Stimulated activated CD8-positive, alpha-beta memory T cell treated with anti-CD3 and anti-CD28 coated beads, Interleukin-15, amount 100 ng/mL, for 1 hour (primary cell): ENCODE results near the gene AXIN2.
"Not testable (repeated sequence)": the region's sequence is repeated elsewhere in the genome, so short reads cannot be mapped to it uniquely, and the experiment has no call there.

Experiments
- DNase-seq: peaks from one replicate; pipeline ENCODE4 v3.0.0-alpha.2; 2020; ENCODE audit warnings: low read depth

The AXIN2 gene

DNA sequence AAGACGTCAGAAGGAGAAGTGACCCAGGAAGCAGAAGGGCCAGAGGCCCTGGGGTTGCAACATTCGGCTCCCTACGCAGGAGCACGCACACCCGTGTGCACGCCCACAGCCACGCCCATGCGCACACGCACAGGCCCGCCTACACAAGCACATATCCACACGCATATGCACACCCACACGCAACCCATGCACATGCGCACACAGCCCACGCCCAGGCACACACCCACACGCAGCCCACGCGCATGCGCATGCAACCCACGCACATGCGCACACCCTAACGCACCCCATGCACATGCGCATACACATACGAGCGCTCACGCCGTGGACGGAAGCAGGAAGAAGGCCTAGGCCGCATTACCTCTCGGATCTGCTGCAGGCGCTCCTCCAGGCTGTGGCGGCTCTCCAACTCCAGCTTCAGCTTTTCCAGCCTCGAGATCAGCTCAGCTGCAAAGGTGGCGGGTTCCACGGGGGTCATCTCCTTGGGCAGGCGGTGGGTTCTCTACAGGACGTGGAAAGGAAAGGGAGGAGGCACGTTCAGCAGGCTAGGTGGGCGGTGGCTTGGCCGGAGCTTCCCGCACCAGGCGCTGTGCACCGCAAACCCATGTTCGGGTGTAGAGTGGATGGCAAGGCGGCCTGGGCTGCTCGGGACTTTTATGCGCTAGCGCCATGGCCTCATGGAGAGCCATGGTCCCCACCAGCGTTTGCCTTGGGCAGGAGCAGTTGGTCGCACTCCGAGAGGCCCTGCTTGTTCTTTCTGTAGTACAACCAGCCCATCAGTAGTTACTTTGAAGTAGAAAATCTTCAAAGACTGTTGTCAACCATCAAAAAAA is 23.4 kb downstream of the AXIN2 start:
- DNase-seq, result no peak

DNA sequence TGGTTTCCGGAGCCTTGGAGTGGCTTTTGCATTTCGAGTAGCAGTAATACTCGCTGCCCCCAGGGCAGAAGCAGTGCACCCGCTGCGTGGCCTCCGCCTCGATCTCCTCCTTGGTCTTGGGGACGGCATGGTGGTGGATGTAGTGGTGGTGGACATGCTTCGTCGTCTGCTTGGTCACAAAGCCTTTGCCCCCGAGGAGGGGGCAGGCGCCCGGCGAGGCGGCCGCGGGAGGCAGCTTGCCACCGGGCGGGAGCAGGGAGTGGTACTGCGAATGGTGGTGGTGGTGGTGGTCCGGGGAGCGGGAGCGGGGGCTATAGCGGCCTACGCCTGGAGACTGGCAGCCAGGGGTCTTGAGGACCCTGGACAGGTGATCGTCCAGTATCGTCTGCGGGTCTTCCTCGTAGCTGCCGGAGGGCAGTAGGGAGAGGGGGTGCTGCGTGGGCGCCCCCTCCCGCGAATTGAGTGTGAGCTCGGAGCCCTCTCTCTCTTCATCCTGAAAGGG is 24.1 kb downstream of the AXIN2 start:
- DNase-seq, result no peak

DNA sequence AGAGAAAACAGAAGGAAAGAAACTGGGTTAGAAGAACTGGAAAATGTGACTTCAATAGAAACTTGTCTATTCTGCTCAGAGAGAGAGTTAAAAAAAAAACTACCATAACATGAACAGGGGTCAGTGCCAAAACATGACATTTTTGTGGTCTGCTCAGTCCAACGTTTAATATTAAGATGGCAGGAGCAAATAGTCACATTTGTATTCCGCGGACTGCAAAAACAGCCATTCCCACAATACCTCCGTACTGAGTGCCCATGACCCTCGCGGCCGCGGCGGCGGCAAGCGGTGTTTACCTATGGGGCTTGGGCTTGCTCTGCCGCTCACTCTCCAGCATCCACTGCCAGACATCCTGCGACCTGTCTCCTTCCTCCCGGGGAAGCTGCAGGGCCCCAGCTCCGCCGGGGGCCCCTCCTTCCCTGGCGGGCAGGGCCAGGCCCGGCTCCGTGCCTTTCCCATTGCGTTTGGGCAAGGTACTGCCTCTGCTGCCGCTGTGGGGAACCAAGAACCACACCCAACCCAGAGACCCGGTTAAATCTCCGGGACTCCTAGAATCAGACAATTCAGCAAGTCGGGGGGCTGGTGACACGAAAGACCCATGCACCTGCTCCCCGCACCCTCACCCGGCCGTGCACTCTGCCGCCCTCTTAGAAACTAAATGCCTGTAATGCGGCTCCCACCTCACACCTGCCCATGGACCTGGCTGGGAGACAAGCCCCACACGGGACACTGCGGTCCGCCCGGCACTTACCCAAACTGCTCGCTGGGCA is 24.7 kb downstream of the AXIN2 start:
- DNase-seq, result no peak

DNA sequence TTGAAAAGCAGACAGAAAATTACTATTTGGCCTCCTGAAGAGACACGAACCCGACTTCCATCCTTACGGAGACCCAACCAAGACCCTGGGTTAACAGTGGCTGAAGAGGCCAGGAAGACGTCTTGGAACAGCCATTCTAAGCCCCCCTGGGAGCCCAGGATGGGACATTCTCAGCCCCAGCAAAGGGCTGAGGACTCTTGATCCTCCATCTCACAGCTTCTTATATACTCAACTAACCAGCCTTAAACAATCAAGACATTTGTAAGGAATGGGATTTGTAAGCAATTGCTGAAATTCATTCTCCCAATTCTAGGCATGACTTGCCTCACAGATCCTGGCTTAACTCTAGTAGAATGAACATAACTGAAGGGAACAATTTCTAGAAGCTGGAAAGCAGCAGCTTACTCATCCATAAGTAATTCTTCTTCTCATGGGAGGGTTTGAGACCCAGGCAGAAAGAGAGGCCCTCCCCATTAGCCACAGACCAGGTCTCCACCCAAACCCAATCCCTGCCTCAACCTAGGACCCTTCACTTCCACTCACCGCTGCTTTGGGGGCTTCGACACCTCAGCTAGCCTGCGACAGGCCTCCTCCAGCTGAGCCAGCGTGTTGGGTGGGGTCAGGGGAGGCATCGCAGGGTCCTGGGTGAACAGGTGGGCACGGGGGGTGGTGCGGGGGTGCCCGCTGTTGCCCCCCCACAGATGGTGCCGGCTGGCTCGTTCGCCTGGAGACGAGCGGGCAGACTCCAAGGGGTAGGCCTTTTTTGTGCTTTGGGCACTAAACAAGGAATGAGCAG is 25.5 kb downstream of the AXIN2 start:
- no peak for DNase-seq

DNA sequence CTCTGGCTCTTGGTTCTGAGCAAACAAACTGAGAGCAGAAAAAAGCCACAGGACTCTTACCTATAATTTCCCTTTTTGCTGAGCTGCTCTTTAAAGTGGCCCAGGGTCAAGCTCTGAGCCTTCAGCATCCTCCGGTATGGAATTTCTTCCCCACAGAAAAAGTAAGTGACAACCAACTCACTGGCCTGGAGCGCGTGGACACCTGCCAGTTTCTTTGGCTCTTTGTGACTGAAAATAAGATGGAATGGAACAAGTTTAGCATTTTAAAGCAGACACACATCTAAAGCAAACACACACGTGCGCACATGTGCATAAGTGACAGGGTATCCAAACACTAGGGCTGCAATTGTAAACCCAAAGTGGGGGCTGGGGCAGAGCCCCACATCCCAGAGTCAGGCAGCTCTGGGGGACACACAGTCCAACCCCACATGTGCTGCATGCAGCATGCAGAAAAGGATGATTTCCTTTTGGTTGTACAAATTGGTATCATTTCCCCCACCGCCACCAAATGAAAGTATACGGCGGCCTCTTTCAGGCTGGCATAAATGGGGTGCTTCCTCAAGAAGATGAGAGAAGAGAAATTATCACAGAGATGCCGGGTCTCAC is 27.5 kb downstream of the AXIN2 start:
- DNase-seq, result no peak

DNA sequence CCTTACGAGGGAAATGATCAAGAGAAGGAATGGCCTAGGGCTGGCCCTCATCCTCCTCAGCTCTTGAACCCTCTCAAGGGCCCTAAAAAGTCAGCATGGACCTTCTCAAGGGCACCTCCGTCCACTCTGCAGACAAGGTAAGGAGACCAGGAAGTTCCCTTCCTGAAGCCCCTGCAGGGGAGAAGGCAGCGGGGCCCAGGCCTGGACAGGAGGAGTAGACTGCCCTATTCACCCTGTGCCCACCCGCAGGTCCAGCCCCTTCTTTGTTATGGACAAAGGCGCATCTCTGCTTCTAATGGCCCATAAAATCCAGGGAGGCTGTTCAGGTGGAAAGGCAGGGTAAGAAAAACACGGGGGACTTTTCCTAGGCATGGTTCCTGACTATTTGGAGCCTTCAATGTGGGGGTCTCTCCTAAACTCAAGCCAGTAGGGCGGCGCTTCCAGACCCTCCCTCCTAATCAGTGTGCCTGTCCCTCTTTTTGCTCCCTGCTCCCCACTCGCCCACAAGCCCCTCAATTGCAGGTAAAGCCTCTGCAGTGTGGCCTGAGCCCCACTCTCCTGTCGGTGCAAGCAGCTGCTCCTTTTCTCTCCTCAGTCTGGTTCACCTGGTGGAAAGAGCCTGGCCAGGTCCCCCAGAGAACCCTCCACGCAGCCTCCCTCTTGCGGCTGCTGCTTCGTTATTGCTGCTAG is 28.2 kb downstream of the AXIN2 start:
- no peak for DNase-seq

DNA sequence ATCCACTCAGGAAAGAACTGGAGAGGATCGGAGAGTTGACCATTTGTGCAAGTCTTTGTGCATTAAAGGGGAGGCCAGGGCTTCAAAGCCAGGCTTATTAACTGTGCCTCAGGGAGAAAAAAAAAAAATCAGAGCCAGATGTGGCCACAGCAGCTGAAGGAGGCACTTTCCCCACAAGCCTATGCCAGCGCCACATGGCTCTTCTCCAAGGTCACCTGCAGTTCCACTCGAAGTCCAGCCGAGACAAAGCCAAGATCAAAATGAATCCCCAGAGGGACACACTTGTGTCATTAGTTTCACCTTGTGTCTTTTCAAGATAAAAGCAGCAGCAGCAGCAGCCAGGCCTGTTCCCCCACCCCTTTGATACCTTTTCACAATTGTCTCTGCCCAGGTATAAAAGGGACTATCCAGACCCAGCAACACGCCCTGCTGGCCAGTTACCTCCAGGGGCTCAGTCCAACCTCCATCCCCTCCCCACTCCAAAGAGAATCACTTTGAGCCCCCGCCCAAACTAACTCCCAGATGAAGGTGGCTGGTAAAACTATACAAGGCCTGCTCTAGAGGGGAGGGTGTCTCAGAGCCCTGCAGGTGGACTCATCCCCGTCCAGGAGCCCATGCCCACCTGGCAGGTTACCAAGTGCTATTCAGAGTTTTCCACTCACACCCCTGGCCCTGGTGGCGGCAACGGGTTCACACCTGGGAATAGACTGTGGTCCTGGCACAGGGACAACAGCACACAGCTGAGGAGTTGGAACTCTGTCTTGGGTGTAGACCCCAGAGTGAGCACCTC is 29.2 kb downstream of the AXIN2 start:
- no peak for DNase-seq

DNA sequence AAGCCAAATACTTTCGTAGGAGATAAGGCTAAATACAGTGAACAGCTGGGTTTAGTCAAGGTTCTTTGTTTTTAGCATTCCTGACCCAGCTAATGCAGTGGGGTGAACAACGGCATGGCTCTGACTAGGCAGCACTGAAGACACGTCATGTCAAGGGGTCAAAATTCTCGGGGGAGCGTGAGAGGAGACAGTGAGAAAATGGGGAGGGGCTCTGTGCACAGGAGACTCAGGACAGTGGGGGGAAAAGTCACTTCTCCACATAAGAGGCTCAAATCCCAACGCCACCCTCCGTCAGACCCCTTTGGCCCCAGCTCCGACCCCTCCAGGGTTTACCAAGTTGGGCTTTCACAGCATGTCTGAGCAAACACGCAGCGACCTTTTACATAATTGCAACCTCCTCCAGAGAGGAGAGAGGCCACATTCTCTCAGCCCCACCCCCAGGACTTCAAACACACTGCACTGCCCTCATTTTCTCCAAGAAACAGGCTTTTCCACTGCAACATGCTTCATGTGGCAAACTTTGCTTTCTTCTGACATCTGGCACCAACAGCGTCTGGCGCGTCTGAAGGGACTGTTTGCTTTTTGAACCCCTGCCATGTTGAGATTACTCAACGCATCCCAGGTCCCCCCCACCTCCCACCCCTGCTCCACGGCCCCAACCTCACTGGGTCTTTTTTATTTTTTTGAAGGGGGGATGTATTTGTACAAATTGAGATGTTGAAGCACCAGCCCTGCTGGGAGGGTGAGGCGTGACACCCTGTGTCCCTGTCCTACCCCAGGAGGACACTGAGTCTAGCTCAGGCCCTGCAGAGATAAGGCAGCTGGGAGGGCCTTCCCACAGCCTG is 30.0 kb downstream of the AXIN2 start:
- DNase-seq, result no peak

DNA sequence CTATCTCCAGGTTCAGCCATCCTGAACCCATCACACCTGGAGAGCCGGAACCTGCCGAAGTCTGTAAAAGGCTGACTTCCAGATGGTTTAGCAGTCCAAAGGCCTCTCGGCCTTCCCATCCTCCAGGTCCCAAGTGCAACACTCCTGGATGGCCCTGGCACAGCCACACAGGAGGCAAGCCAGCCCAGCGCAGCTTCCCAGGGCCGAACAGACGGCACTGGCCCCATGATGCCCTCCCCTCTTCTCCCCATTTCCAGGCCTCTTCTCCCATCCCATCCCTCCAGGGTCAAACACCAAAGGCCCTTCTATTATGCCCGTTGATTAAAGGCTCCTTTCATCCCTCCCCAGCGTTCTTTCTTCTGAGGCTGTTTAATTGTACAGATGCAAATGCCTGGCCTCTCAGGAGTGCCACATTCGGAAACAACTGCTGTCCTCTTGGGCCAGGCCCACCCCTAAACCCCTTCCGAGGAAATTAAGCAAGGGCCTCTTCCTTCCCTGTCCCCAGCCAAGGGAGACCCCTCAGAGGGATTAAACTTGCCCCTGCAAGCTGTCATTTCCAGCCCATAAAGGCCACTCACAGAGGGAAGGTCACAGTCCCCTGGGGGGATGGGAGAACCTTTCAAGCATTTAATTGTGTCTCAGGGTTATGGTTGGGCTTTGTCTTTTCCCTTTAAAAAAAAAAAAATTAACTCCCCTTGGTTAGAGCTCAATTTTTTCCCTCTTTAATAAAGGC is 30.8 kb downstream of the AXIN2 start:
- no peak for DNase-seq

DNA sequence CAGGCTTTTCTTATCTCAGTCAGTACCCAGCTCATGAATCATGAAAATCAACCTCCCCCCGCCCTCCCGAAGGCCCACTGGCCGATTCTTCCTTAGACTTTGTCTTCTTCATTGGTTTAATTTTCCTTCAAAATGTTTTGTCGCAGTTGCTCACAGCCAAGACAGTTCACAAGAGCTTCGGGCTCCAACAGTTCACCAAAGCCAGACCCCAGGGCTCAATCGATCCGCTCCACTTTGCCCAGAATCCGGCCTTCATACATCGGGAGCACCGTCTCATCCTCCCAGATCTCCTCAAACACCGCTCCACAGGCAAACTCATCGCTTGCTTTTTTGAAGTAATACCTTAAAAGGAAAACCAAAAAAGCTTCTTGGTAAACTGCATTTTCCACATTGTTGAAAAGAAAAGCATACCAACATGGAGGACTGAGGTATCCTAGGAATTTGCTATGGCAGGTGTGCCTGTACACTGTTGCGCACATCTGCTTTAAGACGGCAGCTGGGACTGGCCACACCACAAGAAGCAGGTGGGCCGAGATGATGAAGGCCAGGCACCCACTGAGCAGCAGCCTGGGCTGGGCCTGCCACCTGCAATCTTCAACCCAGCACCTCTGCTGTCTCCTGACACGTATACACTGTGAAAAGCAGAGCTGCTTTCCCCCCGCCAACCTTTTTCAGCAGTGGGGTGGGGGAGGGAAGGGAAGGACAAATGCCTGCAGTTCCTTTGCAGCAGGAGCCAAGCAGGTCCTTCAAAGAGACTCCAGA is 31.5 kb downstream of the AXIN2 start:
- DNase-seq, result no peak

DNA sequence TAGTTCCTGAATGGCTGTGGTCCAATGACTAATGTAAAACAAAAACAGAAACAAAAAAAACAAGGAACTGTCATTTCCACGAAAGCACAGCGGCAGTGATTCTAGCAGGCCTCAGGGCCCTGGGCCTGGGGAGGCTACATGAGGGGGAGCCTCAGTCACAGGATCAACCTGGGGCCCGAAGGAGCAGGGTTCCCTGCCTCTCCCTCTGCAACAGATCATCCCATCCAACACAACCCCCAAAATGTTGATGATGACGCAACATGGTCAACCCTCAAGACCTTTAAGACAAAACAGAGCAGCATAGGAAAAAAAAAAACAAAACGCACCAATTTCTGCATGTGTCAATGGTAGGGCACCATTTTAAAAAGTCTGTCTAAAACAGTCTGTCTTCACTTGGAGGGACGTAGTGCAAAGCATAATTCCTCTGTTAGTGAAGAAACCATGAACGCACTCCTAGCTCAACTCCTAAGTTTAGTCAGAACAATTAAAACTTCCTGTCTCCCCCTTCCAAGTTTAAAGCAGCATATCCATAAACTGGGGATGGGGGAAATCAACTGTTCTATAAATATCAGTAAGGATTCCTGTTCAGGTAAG is 32.3 kb downstream of the AXIN2 start:
- no peak for DNase-seq

DNA sequence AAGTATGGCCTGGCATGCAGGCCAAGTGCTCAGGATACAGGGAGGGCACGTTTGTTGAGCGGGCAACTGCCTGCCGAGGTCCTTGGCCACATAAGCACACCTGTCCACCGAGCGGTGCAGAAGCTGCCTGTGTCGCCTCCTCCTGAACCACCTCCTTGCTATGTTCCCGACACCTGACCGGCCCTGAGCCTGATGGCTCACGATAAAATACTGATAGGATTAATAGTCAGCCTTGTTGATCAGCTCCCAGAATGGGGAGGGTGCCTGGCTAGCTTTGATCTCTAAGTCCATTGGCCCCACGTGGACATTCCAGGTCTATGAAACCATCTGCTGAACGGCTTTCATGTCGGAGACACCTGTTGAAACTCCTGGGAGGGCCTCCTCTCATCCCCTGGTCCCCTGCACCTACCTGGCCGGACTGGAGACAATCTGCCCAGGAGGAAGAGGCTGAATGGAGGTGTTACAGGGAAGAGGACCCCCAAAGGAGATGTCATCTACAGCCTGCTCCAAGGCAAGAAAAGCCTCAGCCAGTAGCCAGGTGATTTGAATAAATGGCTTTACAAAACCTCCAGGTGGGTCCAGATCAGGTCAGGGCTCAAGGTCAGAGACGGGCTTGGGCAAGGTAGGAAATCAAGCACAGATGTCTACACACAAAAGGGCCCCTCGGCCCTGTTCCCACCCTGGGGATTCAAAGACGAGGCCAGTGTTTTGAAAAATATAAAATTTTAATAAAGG is 33.4 kb downstream of the AXIN2 start:
- no peak for DNase-seq

DNA sequence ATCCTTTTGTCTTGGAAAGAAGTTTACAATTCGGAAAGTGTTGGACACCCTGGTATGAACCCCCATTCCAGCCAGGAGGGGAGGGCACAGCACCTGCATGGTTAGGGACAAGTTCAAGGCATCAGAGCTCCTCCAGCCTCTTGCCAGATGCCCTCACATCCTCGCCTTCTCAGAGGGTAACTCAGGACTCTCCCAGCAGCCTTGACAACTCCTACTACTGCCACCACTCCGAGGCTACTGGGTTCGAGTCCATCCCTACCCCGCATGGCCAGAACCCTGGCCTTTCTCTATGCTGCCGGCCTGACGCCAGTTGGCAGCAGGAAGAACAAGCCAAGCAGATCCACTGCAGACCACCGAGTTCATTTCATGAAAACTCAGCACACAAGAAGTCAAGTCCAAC is 34.1 kb downstream of the AXIN2 start:
- no peak for DNase-seq

DNA sequence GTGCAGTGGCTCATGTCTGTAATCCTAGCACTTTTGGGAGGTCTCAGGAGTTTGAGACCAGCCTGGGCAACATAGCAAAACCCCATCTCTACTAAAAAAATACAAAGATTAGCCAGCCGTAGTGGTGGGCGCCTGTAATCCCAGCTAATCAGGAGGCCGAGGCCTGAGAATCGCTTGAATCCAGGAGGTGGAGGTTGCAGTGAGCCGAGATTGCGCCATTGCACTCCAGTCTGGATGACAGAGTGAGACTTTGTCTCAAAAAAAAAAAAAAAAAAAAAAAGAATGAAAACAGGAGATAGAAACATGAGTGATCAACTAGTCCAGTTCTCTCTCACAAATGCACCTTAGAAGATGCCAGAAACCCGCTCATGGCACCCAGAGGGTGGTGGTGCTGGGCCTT is 34.6 kb downstream of the AXIN2 start:
- DNase-seq, result not testable (repeated sequence)

DNA sequence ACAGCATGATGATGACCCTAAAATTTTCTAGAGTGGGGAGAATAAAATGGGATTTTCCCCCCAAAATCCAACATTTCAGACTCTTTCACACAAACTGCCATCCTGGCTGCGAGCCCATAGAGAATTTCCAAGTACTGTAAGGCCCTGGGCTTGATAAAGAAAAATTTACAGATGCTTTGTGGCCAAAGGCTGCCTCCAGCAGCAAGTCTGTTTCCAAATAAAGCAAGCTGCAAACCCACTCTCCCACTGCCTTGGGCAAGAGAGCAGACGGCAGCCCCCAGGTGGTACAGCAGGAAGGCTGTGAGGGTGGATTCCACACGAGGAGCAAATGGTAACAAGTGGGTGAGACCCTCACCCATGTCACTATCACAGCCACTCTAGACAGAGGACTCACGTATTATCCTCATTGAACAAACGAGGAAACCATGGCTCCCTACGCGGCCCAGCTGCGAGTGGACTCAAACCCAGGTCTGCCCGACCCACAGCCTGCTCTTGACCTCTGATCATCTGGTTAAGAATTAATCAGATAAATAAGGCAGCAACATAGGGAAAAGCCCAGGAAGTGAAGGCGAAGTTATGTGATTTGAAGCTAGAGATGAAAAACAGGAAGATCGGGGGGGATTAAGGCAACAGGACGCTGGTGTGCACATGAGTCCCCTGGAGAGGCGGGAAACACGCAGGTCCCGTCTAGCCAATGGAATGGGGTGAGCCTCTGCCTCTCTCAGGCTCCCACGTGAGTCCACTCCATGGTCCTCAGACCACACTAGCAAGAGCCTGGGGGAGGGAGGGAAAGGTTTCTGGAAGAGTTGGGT is 37.4 kb downstream of the AXIN2 start:
- no peak for DNase-seq

DNA sequence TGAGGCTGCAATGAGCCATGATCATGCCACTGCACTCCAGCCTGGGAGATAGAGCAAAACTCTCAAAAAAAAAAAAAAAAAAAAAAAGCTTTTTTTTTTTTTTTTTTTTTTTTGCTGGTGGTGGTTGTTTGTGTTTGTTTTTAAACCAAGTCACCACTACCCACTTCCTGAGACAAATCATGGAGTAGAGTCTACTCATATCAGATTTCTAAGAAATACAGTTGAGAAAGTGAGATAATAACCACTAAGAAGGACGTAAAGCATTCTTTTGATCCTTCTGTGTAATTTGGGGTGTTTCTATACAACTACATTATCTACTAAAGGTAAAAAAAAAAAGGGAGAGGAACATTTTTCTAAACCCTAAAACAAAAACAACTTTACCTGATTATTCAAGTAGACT is 38.0 kb downstream of the AXIN2 start:
- no peak for DNase-seq
